Activated naive CD4-positive, alpha-beta T cell treated with Interleukin-2 at 50 U/mL for 16 hours (primary cell): Measurements from ENCODE around the gene TMEM184A.

Experiments used
- DNase-seq: peaks from one replicate; pipeline ENCODE4 v3.0.0-alpha.2; 2020

The TMEM184A gene

DNA sequence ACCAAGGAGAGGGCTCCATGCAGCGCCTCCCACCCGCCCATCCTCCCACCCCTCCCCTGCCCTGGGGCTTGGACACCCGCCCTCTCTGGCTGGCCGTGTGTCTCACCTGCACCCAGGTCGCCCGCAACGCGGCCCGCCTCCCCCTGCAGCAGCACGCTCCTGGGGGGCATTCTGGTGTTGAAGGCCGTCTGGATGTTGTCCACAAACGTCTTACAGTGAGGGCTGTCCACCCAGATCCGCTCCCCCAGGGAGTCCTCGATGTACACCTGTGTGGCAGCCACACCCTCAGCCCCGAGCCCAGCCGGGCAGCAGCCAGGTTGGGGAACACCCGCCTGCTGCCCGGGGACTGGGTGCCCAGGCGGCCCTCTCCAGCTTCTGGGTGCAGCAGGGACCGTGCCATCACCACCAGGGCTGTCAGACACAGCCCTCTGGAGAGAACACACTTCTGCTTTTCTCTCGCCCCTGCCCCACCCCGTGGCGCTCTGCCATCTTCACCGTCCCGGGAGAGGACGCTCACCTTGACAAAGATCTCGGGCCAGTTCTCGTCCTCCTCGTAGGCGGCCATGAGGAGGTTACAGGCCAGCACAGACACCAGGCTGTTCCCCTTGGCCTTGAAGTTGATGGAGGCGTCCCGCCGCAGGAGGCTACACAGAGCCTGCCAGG lies 56.5 kb downstream of the TMEM184A start:
- DNase-seq, result no peak

GRCh38 chr7:1498370-1499305 lies 57.4 kb downstream of the TMEM184A start:
- no peak for DNase-seq

GRCh38 chr7:1497293-1497927 lies 58.6 kb downstream of the TMEM184A start:
- DNase-seq, result no peak

DNA sequence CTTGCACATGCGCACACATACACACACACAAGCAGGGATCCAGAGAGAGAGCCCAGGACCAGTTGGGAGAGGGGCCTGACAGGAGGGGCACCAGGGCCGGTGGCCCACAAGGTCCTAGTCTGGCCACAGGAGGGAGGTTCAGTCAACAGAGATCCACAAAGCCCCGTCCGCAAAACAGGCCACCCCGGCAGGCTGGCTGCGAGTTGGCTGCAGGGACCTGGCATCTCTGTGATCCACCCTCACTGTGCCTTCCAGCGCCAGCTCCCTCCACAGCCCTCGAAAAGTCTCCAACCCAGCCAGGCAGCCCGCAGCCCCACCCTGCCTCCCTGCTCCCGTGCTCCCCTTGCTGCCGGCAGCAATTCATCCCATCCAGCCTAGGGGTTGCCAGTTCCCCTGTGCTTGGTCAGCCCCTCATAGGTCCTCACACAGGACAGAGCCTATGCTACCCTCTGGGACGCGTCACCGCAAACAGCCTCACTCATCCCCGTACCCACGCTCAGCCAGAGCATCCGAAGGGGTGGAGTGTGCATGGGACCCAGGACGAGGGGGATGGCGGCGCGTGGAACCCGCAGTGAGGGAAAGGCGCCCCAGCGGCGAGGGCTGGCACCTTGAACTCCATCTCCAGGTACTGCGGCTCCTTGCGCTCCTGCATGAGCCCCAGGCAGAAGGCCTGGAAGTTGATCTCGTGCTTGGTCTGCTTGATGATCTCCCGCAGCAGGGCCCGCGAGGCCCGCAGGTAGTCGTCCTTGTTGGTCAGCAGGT lies 59.3 kb downstream of the TMEM184A start:
- no peak for DNase-seq

GRCh38 chr7:1495564-1496242 lies 60.3 kb downstream of the TMEM184A start:
- no peak for DNase-seq

GRCh38 chr7:1494866-1495563 lies 61.0 kb downstream of the TMEM184A start:
- no peak for DNase-seq

GRCh38 chr7:1494447-1494846 lies 61.6 kb downstream of the TMEM184A start:
- no peak for DNase-seq

GRCh38 chr7:1493571-1493970 lies 62.4 kb downstream of the TMEM184A start:
- no peak for DNase-seq

DNA sequence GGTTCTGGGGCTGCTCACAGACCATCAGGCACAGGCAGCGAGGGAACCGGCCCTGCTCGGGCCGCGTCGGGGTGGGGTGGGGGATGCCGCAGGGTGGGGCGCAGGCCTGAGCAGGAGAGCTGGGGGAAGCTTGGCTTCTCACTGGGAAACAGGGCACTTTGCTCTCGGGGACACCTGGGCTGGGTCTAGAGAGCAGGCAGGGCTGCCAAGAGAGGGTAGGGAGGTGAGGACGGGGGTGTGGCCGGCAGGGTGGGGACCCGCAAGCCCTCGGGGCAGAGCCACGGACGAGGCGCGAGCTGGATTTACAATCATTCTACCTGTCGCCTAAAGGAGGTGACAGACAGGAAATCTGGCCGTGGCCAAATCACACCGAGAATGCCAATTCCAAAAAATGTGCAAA lies 62.9 kb downstream of the TMEM184A start:
- no peak for DNase-seq

DNA sequence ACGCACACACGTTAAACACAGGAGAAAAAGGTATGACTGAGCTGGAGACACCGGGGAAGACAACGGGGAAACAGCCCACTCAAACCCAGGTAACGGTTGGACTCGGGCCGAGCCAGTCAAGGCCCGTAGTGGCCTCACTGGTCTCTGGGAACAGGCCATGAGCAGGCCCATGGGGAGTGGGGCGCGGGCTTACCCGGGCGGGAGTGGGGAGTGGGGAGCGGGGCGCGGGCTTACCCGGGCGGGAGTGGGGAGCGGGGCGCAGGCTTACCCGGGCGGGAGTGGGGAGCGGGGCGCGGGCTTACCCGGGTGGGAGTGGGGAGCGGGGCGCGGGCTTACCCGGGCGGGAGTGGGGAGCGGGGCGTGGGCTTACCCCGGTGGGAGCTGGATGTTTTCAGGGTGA lies 63.4 kb downstream of the TMEM184A start:
- no peak for DNase-seq
